Cardiac septum (tissue), 1 donor: ENCODE results near the gene BMPR1B. TPM values are rescaled to one million over a fixed set of nuclear protein-coding genes. Genes with fewer than 3 reads are reported as not detected.
"Not testable (repeated sequence)": the region's sequence is repeated elsewhere in the genome, so short reads cannot be mapped to it uniquely, and the experiment has no call there.

Source experiments
- DNase-seq: peaks from one replicate; pipeline ENCODE4 v3.0.0-alpha.2; 2020; ENCODE audit warnings: low spot score
- intact Hi-C: fragments of 100-400 bp; cut with DNase I; formaldehyde crosslinking; loops from one replicate; pipeline ENCODE4 v1.14.0; 2022
- total RNA-seq: library from RNA; stranded (reverse); fragmentation: NEBNext Ultra II Directional; extraction: Animal tissue kit (Norgen Biotek cat#: 25700); gene quantifications from one replicate; pipeline ENCODE4 v1.2.1, GENCODE V29; 2021
- donor health status: DM: no; HTN: no; CAD: no.

BMPR1B gene
- total RNA-seq, 1 donor from 2014 or later = 1.5 TPM

GRCh38 chr4:94827481-94828110 lies 69.8 kb downstream of the BMPR1B start:
- DNase-seq = no peak
- intact Hi-C loops = no loop called here

GRCh38 chr4:94828882-94829281 lies 71.1 kb downstream of the BMPR1B start:
- DNase-seq = no peak
- intact Hi-C loops = no loop called here

GRCh38 chr4:94831607-94832006 lies 73.9 kb downstream of the BMPR1B start:
- intact Hi-C loops = no loop called here
- DNase-seq = no peak

- intact Hi-C loops, DNase-seq: not testable (repeated sequence)
Observed at GRCh38 chr4:94832329-94832728, 74.6 kb downstream of the BMPR1B start.

- intact Hi-C loops = no loop called here
- DNase-seq = no peak
Observed at GRCh38 chr4:94833394-94833793, 75.6 kb downstream of the BMPR1B start.

- intact Hi-C loops = no loop called here
- no peak for DNase-seq
Observed at GRCh38 chr4:94834501-94834900, 76.7 kb downstream of the BMPR1B start.

- not testable (repeated sequence) for DNase-seq
Observed at GRCh38 chr4:94841166-94841863, 83.6 kb downstream of the BMPR1B start.

GRCh38 chr4:94841864-94842221 lies 84.1 kb downstream of the BMPR1B start:
- intact Hi-C loops = no loop called here
- DNase-seq = no peak

More at GRCh38 chr4:94841166-94841863, 83.6 kb downstream of the BMPR1B start:
- intact Hi-C loops = not testable (repeated sequence)

- no peak for DNase-seq
- intact Hi-C loops = no loop called here
Observed at GRCh38 chr4:94843216-94843615, 85.5 kb downstream of the BMPR1B start.

- intact Hi-C loops = no loop called here
- DNase-seq = no peak
Observed at GRCh38 chr4:94848326-94848725, 90.6 kb downstream of the BMPR1B start.

- intact Hi-C loops = no loop called here
- DNase-seq = no peak
Observed at GRCh38 chr4:94849901-94850300, 92.1 kb downstream of the BMPR1B start.

- DNase-seq = no peak
- intact Hi-C loops = no loop called here
Observed at GRCh38 chr4:94852616-94853015, 94.9 kb downstream of the BMPR1B start.

GRCh38 chr4:94856030-94856429 lies 98.3 kb downstream of the BMPR1B start:
- intact Hi-C loops = no loop called here
- no peak for DNase-seq

- DNase-seq = no peak
- intact Hi-C loops = no loop called here
Observed at GRCh38 chr4:94870146-94870545, 112.4 kb downstream of the BMPR1B start.

- no peak for DNase-seq
- intact Hi-C loops = no loop called here
Observed at GRCh38 chr4:94871644-94872305, 114.0 kb downstream of the BMPR1B start.

- DNase-seq = no peak
- intact Hi-C loops = no loop called here
Observed at GRCh38 chr4:94877973-94878372, 120.2 kb downstream of the BMPR1B start.

GRCh38 chr4:94880956-94881355 lies 123.2 kb downstream of the BMPR1B start:
- intact Hi-C loops = no loop called here
- no peak for DNase-seq

GRCh38 chr4:94882756-94883155 lies 125.0 kb downstream of the BMPR1B start:
- no peak for DNase-seq
- intact Hi-C loops = no loop called here

- no peak for DNase-seq
- intact Hi-C loops = no loop called here
Observed at GRCh38 chr4:94887027-94887426, 129.3 kb downstream of the BMPR1B start.

- intact Hi-C loops = no loop called here
- no peak for DNase-seq
Observed at GRCh38 chr4:94889523-94889922, 131.8 kb downstream of the BMPR1B start.

- intact Hi-C loops = no loop called here
- DNase-seq = no peak
Observed at GRCh38 chr4:94889946-94890345, 132.2 kb downstream of the BMPR1B start.
